ENCODE results near the gene TPCN1.

DNA sequence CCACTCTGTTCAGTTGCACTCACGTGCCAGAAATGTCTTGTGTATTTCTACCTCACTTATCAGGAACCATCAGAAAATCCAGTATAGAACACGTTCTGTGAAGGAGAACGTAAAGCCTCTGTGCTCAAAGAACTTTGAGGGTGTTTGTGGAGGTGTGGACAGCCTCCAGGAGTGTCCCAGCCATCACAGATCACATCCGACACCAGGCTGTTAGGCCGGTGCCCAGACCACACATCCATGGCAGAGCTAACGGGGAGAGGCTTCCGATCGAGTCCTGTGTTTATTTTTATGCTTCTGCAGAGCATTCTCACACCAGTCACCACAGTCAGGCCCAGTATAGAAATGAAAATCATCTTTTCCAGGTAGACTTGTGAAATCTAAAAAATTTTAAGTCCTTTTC, 53.6 kb downstream of the TPCN1 start:
- no peak for TF ChIP-seq CTCF (IDR thresholded peaks at IDR 0.05 in 2 of 3, conservative IDR thresholded peaks at IDR 0.05 in 1 of 3; ENCODE audit: borderline replicate concordance in 1 of 3, insufficient read depth in 1 of 3, low read depth in 2 of 3, low read length in 2 of 3)
- TF ChIP-seq ZFX (IDR thresholded peaks at IDR 0.05): no peak
- TF ChIP-seq JUND (IDR thresholded peaks at IDR 0.05): no peak
- no peak for TF ChIP-seq POLR2AphosphoS5 (IDR thresholded peaks at IDR 0.05; ENCODE audit: low read depth, low read length)
- no peak for TF ChIP-seq EZH2 (IDR thresholded peaks at IDR 0.05)

All from HCT116 (cell line).